GM12878 (cell line): ENCODE measurements around the gene GPR146. TPM values are rescaled to one million over a fixed set of nuclear protein-coding genes. Genes with fewer than 3 reads are reported as not detected.

Experiments
- CBX5 ChIP-seq: sonication (generic); IDR thresholded peaks from 2 replicates; pipeline ENCODE4 v1.6.1; 2016; ENCODE audit warnings: low read depth, moderate library complexity, mild to moderate bottlenecking, inconsistent platforms
- CUX1 ChIP-seq: IDR thresholded peaks from 2 replicates; pipeline ENCODE4 v1.6.1; 2012; ENCODE audit warnings: improper control_type of control experiment, low read depth, low read length; ENCODE audit not compliant: insufficient replicate concordance
- E2F4 ChIP-seq: IDR thresholded peaks from 2 replicates; pipeline ENCODE4 v1.6.1; 2012; ENCODE audit warnings: low read depth, low read length, improper control_type of control experiment
- RFX5 ChIP-seq: IDR thresholded peaks from 2 replicates; pipeline ENCODE4 v1.6.1; 2011; ENCODE audit warnings: low read depth, low read length, improper control_type of control experiment
- TCF12 ChIP-seq: IDR thresholded peaks from 2 replicates; pipeline ENCODE4 v1.6.1; 2011; ENCODE audit warnings: low read depth, mild to moderate bottlenecking, low read length
- ZBTB11 ChIP-seq: fragments of 450-650 bp; formaldehyde crosslinking; IDR thresholded peaks from 2 replicates; pipeline ENCODE4 v1.5.0; 2022; ENCODE audit warnings: mild to moderate bottlenecking, missing genetic modification characterization
- polyA plus RNA-seq, 11 experiments: library from polyadenylated mRNA; depleted of rRNA in 4 of 11; unstranded in 6 of 11; stranded (reverse) in 5 of 11; fragments of >200 nt; fragmentation: Nextera tagmentation in 4 of 11; fragmentation: Illumina TruSeq in 1 of 11; extraction: Ambion mirVana in 4 of 11; extraction: Trizol in 1 of 11; gene quantifications; 1 replicate in 1 of 11; 2 replicates in 10 of 11; pipeline versions ENCODE4 v1.2.1 to v1.2.3, GENCODE V29; 2011 to 2016; ENCODE audit warnings: inconsistent platforms in 2 of 11, missing spikeins in 2 of 11, low read depth in 1 of 11
- total RNA-seq, 4 experiments: library from RNA; depleted of rRNA in 3 of 4; stranded (reverse); fragments of >200 nt in 3 of 4; fragmentation: Illumina TruSeq in 1 of 4; extraction: Trizol in 1 of 4; gene quantifications; 2 replicates each; pipeline versions ENCODE4 v1.2.1 to v1.2.3, GENCODE V29; 2013 to 2021

The GPR146 gene
- total and polyA plus RNA-seq, 10 of the 15 experiments (the other 5 are each of a cell fraction or from before 2014, with no cell fraction given) = 0.19 to 12.0 (median 0.54) TPM; not detected in 2

- TF ChIP-seq ZBTB11 (CRISPR knock-in tag) (no peak), CUX1 (peak; percentile 55), TCF12 (peak; percentile 79; the same call in 1 of the 2 replicates), E2F4 (no peak), CBX5 (no peak), RFX5 (no peak)
Measured at GRCh38 chr7:1105189-1105588, 60.8 kb downstream of the GPR146 start (continued).
